ENCODE measurements around the gene CYB561.

- TF ChIP-seq CTCF (IDR thresholded peaks at IDR 0.05 in 2 of 3, conservative IDR thresholded peaks at IDR 0.05 in 1 of 3; ENCODE audit: insufficient read depth in 2 of 3, low read depth in 1 of 3, low read length in 3 of 3) (no peak), ETV6 (IDR thresholded peaks at IDR 0.05; ENCODE audit: borderline replicate concordance in 1 of 2, low read depth in 2 of 2, low read length in 1 of 2) (no peak), ETV6 (CRISPR knock-in tag; IDR thresholded peaks at IDR 0.05; ENCODE audit: borderline replicate concordance) (no peak)
These were observed 9.3 kb upstream of the CYB561 start for GRCh38 chr17:63455417-63455816.
